Stimulated activated CD4-positive, alpha-beta T cell treated with anti-CD3 and anti-CD28 coated beads, Interleukin-4, amount 100 ng/mL, for 48 hours (primary cell): Measurements from ENCODE around the gene MPV17.
"Not testable (repeated sequence)": the region's sequence is repeated elsewhere in the genome, so short reads cannot be mapped to it uniquely, and the experiment has no call there.

Source experiments
- DNase-seq, 2 donors: peaks; one replicate each; pipeline ENCODE4 v3.0.0-alpha.2; 2020; ENCODE audit warnings: low read depth in 2 of 2

MPV17 gene

DNA sequence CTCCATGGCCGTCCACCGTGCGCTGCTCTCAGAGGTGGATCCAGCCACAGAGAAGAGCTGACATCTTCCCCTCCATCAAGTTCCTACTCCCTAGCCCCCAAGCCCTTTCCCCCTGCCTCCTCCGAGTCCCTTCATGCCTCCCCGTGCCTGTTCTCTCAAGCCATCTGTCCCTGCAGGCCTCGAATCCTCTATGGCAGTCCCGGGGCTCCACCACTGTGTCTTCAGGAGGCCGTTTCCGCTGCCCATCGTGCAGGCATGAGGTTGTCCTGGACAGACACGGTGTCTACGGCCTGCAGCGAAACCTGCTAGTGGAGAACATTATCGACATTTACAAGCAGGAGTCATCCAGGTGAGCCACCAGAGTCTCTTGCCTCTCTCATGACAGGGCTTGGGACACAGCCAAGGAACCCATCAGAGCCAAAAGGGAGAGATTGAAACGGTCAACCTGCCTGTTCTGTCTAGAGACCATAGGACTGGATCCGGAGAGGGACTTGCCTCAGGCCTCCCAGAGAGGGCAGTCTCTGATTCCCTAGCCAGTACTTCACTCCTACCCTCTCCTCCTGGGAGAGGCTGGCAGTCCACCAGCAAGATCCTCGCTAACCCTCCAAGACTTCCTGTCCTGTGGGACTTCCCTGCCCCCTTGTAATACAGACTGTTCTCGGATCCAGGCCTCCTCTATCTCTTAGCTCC is 24.4 kb downstream of the MPV17 start:
- no peak for DNase-seq

DNA sequence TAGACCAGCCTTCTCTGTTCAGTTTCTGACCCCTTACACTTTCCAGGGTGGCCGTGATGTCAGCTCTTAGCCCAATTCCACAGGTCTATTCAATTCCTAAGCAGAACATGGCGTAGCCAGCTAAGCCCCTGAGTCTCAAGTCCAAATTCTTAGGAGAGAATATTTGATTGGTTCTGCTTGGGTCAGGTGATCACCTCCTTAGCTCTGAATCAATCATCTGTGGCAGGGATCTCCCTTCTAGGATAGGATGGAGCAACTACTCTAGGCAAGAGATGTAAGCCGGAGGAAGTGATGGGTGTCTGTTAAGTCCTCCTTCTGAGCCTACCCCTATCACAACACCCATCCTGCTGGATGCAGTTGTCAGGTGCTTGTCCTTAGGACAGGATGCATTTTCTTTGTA is 25.7 kb downstream of the MPV17 start:
- no peak for DNase-seq

DNA sequence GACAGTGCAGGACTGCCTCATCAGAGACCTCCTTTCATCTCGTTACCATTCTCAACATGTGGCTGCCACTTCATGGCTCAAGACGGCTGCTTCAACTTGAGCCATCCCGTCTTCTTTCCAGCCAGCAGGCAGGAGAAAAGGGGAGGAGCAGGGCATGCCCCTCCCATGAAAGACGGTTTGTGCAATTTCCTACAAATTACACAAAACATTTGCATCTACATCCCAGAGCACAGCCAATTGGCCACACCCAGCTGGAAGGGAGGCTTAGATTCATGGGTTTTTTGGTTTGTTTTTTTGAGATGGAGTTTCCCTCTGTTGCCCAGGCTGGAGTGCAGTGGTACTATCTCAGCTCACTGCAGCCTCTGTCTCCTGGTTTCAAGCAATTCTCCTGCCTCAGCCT is 26.4 kb downstream of the MPV17 start:
- DNase-seq, result no peak

DNA sequence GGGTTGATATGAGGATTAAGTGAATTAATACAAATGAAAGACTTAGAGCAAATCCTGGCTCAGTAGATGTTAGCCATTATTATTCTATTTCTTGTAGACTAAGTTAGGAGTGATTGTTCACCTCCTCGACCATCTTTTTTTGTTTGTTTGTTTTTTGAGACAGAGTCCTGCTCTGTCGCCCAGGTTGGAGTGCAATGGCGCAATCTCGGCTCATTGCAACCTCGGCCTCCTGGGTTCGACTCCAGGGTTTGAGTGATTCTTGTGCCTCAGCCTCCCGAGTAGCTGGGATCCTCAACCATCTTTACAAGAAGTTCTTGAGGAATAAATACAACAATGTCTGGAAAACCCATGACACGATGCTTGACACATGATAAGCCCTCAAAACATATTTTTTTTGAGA is 28.0 kb downstream of the MPV17 start:
- no peak for DNase-seq

DNA sequence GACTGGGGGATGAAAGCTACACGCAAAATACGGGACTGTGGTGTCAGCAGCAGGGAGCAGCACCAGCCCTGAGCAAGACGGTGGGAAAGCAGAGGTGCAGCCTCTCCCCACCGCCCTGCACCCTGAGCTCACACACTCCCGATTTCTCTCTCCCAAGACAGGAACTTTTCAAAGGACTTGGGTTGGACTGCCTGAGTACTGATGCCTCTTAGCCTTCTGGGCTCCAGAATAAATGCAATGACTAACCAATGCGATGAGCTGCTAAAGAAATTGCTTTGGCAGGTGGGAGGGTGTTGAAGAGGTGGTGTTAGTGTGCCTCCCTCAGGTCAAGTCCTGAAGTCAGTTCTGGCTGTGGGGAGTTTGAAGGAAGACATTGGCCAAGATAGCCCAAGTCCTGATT is 31.0 kb downstream of the MPV17 start:
- DNase-seq, result no peak

DNA sequence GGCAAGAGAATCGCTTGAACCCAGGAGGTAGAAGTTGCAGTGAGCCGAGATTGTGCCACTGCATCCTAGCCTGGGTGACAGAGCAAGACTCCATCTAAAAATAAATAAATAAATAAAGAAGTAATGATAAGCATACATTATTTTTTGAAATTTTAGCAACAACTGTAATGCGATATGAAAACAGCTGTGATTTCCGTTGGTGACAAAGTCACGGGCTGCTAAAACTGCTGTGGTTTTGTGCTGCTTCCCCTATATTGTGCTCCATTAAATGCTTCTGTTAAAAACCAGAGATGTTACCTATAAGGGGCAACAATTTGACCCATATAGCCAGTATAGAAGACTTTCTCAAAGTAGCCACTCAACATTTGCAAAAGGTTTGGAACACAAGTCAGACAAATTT is 32.3 kb downstream of the MPV17 start:
- no peak for DNase-seq

DNA sequence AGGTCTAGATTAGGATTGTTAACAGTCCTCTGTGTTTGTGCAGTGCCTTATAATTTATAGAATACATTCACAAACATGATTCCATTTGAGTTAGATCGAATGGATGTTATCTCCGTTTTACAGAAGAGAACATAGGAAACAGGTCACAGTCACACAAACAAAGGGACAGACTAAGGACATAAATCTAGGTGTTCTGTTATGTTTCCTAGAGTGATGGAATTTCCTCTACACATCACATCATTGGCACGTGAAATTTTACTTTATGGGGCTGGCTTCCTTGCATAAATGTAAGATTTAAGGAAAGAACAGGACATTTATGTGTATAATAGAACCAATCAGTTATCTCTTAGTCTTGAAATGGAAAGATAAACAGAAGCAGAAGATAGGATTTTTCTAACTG is 34.3 kb downstream of the MPV17 start:
- DNase-seq, result no peak

DNA sequence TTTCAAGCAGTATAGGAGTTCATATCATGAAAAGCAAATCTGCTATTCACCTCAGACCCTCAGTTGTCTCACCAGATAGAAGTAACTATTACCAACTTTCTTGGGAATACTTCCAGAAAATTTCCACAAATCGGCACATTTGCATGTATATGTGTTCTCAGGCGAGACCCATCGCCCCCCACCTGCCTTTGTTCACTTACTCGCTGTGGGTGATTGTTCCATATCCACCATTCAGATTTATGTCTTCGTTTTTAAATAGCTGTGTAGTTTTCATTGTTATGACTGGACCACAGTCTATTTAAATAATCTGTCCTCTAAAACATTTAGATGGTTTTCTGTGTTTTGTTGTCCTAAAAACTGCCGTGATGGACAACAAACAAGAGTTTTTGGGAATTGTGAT is 37.4 kb downstream of the MPV17 start:
- DNase-seq, result no peak

DNA sequence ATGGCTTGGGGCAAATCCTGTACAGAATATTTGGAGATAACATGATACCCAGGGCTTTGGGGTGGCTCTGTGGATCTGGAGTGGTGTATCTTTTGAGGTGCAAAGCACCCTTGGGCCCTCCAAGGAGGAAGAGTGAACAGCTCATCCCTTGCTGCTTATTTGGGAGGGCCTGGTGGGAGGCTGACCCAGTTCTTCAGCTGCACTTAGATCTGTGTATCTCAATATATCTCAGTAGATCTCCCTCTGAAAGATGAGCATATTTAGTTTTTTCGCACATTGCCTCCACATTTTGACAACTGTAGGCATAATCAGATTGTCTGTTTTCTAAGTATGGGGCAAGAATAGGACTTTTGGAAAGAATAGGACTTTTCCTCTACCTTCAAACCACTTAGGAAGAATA is 37.9 kb downstream of the MPV17 start:
- no peak for DNase-seq

DNA sequence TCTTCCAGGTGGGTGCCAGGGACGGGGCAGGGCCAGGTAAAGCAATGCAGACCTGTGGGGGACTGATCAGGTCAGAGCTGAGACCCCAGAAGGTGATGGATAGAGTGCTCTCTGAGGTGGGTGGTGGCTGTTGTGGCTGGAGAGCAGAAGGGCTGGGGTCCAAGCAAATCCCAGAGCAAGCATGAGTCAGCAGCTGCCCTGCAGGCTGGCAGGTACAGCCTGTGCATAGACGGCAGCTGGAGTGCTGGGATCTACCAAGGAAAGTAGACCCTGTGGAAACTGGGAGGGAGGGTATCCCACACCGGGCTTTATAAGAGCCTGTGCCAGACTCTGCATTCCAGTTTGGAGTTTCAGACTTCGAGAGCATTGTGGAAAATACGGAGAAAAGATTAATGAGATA is 40.0 kb downstream of the MPV17 start:
- DNase-seq, result no peak

DNA sequence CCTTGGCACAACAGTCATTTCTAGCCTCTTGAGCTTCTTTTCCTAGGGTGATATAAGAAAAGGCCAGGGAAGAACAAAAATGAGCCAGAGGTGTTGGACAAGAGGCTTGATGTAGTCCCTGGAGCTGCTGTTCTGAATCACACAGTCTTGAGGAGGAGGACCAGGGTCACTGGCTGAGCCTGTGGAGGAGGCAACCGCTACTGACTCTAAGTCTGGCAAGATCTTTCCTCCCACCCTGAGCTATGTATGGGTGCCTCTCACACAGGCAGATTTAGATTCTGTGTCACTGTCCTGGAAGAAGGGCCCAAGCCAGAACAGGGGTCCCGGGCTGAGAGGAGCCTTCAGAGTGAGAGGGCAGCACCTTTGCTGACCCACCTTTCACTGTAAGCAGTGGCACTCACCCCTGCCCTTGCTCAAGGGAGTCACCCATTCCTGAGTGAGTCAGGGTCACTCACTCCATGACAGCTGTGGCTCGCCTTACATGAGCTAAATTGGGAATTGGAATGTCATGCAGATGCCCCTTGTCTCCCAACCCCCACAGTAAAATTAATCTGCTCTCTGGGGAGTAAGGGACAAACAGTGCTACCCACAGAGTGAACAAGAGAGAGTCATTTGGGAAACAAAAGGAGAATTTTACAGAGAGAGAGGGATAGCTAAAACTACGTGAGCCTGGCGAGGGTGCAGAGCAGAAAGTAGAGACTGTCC is 40.9 kb downstream of the MPV17 start, which contains the start of gene TRIM54:
TRIM54 (plus strand) TSS at position 575 of the 705 bp plus-strand sequence. CDS start 303 bp downstream, outside the sequence.
- no peak for DNase-seq

DNA sequence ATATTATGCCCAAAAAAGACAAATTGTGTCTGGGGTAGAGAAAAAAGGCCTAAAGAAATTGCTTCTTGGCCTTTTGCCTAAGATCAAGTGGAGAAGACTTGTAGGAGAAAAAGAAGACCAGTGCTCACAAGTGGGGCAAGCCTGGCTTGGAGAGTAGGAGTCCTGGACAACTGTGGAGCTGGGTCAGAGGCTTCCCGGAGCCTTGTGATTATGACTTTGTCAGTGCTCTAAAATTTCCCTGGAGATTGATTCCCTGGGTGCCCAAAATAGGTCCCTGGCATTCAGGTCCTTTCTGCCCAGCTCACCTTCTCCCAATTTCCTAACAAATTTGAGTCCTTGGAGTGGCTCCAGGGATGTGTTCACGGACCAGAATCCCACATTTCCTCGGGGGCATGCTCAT is 41.5 kb downstream of the MPV17 start:
- DNase-seq, result no peak

DNA sequence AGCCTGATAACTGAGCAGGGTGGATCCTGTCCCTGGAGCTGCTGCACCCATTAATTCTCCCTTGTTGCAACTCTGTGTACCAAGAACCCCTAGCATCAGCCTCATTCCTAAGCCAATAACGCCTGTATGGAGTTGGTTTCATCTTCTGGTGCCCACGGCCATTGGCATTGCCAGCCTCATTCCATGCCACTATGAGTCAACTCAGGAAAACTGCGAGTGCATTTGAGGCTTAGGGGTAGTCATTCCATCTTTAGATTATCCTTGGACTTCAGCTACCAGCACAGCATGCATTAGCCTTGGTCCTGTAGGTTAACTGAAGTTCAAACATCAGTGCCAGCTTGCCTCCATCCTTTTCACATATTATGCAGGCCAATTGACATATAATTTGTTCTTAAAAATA is 42.1 kb downstream of the MPV17 start:
- no peak for DNase-seq

DNA sequence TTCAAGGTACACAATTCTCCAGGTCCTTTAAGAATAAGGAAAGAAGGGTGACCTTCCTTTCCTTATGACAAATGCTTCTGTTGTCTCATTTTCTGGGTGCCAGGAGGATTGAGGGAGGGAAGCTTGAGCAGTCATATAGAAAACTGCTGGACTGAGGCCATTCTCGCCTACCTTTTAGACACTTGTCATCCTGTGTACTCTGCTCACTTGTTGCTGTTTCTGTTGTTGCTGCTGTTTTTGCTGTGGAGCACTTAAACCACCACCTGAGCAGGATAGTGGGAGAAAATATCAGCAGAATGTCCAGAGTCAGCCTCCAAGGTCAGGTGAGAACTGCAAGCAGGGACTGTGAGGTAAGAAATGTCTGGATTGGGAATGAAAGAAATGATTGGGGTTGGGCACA is 44.9 kb downstream of the MPV17 start:
- DNase-seq, result no peak

DNA sequence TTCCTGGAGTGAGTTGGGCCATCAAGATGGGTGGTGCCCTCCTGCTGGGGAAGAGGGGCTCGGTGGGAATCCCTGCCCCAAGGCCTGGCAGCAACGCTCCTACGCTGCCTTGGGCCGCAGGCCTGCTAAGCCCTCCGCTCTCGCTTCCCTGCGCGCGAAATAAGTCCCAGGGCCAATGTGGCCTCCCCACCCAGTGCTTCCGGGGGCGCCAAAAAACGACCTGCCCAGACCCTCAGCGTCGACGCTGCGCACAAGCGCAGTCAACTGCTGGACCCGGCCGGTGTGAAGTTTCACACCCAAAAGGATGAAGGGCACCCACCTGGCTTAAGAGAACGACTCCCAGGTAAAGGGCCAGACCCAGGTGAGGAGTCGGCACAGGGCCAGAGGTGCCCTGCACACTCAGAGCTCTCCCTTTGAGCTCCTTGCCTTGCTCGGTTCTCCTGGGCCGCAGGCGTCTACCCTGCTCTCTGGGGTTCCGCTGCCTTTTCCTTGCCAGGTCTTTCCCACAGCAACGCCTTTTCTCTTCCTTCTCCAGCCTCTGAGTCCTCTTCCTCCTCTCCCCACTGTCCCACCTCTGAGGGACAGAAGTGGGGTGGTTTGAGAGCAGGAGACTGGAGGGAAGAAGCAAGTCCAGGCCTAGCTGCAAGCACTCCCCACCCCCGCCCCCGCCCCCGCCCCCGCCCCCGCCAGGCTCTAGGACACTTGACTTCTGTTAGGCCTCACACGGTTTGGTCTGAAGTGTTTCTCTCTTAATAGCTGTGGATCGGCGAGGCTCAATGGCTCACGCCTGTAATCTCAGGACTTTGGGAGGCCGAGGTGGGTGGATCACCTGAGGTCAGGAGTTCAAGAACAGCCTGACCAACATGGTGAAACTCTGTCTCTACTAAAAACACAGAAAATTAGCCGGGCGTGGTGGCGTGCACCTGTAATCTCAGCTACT is 47.4 kb downstream of the MPV17 start, which contains the start of gene DNAJC5G:
DNAJC5G (plus strand) TSS at position 223 of the 940 bp plus-strand sequence. CDS start 1,296 bp downstream, outside the sequence.
- no peak for DNase-seq

DNA sequence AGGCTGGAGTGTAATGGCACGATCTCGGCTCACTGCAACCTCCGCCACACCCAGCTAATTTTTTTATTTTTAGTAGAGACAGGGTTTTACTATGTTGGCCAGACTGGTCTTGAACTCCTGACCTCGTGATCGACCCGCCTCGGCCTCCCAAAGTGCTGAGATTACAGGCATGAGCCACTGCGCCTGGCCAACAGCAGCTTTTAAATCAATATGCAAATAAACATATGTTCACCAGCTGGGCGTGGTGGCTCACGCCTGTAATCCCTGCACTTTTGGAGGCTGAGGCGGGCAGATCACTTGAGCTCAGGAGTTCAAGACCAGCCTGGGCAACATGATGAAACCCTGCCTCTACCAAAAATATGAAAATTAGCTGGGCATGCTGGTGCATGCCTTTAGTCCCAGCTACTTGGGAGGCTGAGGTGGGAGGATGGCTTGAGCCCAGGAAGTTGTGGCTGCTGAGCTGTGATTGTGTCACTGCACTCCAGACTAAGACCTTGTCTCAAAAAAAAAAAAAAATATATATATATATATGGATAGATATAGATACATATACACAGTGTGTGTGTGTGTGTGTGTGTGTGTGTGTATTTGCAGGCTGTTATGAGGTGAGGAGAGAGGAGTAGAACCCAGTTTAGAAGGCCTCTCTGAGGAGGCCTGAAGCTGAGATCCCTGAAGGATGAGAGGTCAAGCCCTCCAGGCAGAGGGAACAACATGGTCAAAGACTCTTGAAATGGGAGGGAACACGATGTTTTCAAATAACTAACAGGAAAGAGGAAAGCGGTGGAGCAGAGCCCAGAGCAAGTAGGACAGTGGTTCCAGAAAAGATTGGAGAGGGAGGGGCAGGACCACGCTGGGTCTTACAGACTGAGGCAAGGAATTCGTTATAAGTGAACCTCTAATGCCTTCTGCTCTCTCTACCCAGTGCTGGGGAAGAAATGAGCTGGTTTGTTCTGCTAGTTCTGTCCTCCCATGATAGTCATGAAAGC is 50.1 kb downstream of the MPV17 start:
- DNase-seq, result not testable (repeated sequence)

DNA sequence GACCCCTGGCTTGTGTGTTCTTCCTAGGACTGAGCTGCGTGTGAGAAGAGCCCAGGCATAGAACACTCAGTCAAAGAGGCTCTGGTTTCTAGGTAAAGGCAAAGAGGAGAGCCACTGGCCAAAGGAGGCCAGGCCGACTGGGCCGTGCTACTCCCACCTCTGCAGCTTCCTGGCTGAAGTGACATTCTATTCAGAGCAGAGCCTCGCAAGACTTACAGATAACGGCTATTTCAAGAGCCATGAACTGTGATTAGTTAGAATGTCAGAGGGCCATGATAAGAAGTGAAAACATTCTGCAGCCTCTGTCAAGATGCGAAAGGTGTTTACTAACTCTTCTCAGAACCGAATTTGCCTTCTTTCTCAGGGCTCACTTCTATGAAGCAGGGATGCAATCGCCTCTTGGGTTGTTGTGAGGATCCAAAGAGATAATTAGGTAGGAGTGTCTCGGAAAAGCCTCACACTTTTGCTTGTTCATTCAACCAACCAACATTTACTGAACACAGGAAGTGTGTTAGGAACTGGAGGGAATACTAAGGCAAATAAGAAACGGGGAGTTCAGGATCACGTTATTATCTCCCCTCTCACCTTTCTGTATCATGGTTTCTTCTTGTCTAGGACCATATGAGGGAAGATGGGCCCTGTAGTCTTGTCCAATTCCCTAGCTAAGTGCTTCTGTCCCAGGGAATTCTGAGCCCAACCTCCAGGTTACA is 51.1 kb downstream of the MPV17 start:
- no peak for DNase-seq

DNA sequence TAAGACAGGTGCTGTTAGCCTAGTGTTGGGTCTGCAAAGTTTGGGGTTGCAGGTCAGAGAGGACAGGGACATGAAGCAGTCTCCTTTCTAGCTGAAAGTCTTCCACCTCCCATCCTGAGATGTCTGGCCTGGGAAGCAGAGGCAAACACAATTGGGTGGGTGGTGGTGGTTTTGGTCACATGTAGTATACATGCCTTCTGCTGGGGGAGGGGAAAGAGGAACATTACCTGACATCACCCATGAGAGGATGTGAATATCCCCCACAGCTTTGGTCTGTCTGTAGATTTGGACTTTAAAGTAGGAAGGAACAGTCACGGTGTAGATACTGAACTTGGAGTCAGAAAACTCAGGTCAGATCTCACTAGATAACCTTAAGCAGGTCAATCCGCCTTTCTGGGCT is 52.2 kb downstream of the MPV17 start:
- no peak for DNase-seq

DNA sequence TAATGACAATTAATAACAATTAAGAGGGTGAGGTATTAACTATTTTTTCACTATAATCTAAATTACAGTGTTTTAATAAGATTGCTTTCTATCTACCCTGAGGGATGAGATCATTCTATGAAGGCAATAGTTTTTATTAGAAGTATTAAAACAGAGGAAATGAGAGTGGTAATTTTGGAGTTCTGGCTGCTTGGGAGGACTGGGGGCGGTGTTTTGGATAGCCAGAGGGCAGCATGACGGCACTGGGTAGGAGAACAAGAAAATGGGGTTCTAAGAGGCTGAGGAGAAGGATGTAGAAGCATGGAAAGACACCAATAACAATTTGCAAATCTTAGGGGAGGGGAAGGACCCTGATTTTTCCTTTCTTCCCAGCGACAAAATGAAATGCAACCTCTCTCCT is 52.8 kb downstream of the MPV17 start:
- DNase-seq, result no peak

DNA sequence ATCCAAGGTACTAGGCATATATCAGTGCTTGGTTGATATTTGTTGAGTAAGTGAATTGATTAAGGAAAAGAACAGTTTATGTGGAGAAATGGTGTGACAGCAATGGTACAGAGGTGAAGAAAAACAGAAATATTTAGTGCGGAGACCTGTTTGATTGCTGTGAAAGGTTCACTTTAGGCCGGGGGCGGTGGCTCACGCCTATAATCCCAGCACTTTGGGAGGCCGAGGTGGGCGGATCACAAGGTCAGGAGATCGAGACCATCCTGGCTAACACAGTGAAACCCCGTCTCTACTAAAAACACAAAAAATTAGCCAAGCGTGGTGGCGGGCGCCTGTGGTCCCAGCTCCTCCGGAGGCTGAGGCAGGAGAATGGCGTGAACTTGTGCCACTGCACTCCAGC is 54.6 kb downstream of the MPV17 start:
- DNase-seq, result not testable (repeated sequence)

DNA sequence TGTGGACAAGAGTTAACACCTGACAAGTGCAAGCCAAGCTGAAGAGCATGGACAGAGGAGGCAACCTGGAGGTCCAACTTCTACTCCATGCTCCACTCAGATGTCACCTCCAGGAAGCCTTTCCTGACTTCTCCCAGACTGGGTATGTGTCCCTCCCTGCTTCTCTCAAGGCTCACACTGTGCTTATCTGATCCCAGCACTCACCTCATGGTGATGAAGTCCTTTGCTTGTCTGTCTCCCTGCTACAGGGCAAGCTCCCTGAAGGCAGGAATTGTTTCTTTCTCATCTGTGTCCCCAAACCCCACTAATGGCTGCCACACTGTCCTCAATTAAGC is 57.4 kb downstream of the MPV17 start:
- no peak for DNase-seq
